Measurements from ENCODE around the gene CCNJL.

GRCh38 chr5:160348080-160348479 is 35.7 kb upstream of the CCNJL start:
- TF ChIP-seq CTCF (IDR thresholded peaks at IDR 0.05) (no peak), EZH2 (IDR thresholded peaks at IDR 0.05) (no peak)
